ENCODE measurements around the gene GLYATL3.

GLYATL3 gene

GRCh38 chr6:49490633-49491032, 9.1 kb upstream of the GLYATL3 start:
- DNase-seq (ENCODE audit: low read depth): no peak
- no peak overlapping the region for H3K4me3 ChIP-seq (ENCODE audit: low read length)
- TF ChIP-seq CTCF (IDR thresholded peaks at IDR 0.05; ENCODE audit: insufficient read depth, low read depth, low read length, missing control alignments): no peak

GRCh38 chr6:49497304-49497703, 2.4 kb upstream of the GLYATL3 start:
- DNase-seq (ENCODE audit: low read depth): no peak
- H3K4me3 ChIP-seq (ENCODE audit: low read length): no peak overlapping the region
- no peak for TF ChIP-seq CTCF (IDR thresholded peaks at IDR 0.05; ENCODE audit: insufficient read depth, low read depth, low read length, missing control alignments)

GRCh38 chr6:49499126-49499525, 597 bp upstream of the GLYATL3 start:
- no peak overlapping the region for H3K4me3 ChIP-seq (ENCODE audit: low read length)
- DNase-seq (ENCODE audit: low read depth): no peak
- TF ChIP-seq CTCF (IDR thresholded peaks at IDR 0.05; ENCODE audit: insufficient read depth, low read depth, low read length, missing control alignments): no peak

- no peak overlapping the region for H3K4me3 ChIP-seq (ENCODE audit: low read length)
- peak; percentile 49 for DNase-seq (ENCODE audit: low read depth)
- TF ChIP-seq CTCF (IDR thresholded peaks at IDR 0.05; ENCODE audit: insufficient read depth, low read depth, low read length, missing control alignments): no peak
These were observed 4.9 kb downstream of the GLYATL3 start for GRCh38 chr6:49504666-49505065.

- H3K4me3 ChIP-seq (ENCODE audit: low read length): no peak overlapping the region
- TF ChIP-seq CTCF (IDR thresholded peaks at IDR 0.05; ENCODE audit: insufficient read depth, low read depth, low read length, missing control alignments): no peak
- DNase-seq (ENCODE audit: low read depth): no peak
These were observed 6.9 kb downstream of the GLYATL3 start for GRCh38 chr6:49506569-49507111.

- no peak for TF ChIP-seq CTCF (IDR thresholded peaks at IDR 0.05; ENCODE audit: insufficient read depth, low read depth, low read length, missing control alignments)
- no peak for DNase-seq (ENCODE audit: low read depth)
- H3K4me3 ChIP-seq (ENCODE audit: low read length): no peak overlapping the region
These were observed 9.6 kb downstream of the GLYATL3 start for GRCh38 chr6:49509342-49509741.

Data from epithelial cell of esophagus (primary cell).